UCSD-AML1 (cell line): Measurements from ENCODE around the gene TES.
"Not testable (repeated sequence)": the region's sequence is repeated elsewhere in the genome, so short reads cannot be mapped to it uniquely, and the experiment has no call there.

Experiments
- DNase-seq: peaks from one replicate; lab custom pipeline; 2025; ENCODE audit not compliant: unreplicated experiment; lab: John Stamatoyannopoulos, UW

TES gene

DNA sequence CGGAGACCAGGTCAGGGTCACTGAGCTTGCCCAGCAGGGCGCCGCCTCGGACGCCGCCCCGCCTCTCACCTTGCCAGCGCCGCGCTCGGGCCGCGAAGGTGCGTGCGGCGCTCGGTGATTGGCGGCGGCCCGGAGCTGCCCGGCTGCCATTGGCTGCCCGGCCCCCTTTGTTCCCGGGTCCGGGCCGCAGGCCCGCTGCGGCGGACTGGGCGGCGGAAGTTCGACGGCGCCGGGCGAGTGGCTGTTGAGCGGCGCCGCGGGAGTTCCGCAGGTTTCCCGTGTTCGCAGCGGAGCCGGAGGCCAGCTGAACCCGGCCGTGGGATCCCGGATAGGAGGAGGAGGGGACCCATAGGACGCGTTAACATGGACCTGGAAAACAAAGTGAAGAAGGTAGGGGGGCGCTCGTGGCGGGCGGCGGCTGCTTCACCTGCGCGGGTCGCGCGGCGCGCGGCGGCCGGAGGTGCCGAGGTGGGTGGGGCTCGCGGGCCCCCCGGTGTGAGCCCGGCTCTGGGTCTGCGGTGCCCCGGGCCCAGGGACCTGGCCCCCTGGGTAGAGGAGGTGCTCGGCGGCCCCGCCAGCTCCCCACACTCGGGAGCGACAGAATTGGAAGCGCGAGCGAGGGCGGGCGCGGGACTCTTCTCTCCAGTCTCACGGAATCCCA is at the start of gene TES:
TSS of gene TES (plus strand) at position 195 of the 661 bp plus-strand sequence. CDS start at position 364, 169 bp downstream.
- DNase-seq: peak; percentile 37

- DNase-seq: no peak
Measured at GRCh38 chr7:116161728-116162127, 48.6 kb upstream of the TES start.

DNA sequence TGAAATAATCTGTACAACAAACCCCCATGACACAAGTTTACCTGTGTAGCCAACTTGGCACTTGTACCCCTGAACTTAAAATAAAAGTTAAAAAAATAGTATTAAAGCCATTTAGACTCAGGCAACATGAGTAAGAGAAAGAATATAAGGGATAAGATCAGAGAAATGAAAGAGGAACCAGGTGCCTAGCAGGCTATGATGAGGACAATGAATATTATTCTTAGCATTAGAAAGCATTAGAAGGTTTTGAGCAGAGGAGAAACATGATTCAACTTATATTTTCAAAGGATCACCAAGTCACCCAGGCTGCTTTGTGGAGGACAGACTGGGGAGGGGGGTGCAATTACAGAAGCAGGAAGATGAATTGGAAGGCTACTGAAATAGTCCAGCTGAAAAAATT is 48.1 kb upstream of the TES start:
- no peak for DNase-seq

DNA sequence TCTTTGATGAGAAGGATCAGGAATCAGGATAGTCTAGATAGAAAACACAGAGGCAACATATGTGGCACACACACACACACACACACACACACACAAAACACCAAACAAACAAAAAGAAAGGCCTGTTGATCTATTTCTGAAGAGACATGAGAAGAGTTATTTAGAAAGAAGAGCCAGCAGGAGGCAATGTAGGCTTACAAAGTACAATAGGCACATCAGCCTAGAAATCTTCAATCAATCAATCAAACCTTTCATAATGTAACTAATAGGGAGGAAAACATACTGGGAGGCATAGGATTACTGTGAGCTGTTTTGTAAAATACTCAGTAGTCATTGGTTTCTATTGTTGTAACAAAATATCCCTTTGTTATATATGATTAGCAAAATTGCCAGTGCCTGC is 47.3 kb upstream of the TES start:
- no peak for DNase-seq

DNA sequence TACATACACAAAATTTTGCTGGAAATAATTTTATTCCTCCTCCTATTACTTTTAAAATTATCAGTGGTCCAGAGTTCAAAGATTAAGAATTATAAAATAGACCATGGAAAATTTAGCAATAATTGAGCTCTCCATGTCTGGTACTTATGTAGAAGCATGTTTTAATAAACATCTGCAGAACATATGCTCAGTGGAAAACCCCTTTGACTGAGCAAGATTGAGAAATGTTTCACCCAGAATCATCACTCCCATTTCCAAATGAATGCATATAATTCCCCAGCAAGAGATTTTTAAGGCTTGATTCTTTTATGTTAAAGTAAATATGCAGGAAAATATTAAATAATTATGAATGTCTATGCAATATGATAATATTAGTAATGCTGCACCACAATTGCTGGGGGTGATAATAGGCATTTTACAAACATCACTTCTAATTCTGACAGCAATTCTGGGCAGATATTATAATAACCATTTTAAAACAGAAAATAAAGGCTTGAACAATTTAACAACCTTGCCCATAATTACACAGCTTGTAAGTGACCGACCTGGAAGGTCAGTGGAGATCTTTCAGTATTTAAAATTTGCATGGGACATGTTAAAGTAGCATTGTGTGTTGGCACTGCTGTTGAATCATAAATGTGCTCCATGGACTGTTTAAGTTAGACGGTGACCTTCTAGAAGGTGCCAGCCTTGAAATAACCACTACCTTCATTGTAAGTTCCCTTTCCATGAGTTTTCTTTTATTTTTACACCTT is 45.6 kb upstream of the TES start:
- DNase-seq: no peak

GRCh38 chr7:116165717-116166116 is 44.6 kb upstream of the TES start:
- DNase-seq: no peak

DNA sequence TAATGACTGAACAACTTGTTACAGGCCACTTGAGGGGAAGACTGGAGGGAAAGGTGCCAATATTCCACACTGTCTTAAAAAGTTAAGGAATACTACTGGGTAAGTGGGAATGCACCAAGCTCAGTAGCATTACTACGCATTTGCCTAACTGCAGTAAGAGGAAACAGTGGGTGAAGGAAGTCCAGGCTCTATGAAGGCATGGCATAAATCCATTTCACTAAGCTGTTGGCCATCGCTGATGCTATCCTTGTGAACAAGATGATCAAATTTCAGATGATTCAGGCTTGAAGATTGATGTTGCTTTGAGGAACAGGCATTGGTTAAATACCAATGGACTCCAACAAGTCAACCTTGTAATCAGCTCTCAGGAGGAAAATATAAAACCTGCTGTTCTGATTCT is 44.2 kb upstream of the TES start:
- DNase-seq: no peak

- no peak for DNase-seq
Measured at GRCh38 chr7:116167177-116167576, 43.2 kb upstream of the TES start.

GRCh38 chr7:116169060-116169459 is 41.3 kb upstream of the TES start:
- no peak for DNase-seq

DNA sequence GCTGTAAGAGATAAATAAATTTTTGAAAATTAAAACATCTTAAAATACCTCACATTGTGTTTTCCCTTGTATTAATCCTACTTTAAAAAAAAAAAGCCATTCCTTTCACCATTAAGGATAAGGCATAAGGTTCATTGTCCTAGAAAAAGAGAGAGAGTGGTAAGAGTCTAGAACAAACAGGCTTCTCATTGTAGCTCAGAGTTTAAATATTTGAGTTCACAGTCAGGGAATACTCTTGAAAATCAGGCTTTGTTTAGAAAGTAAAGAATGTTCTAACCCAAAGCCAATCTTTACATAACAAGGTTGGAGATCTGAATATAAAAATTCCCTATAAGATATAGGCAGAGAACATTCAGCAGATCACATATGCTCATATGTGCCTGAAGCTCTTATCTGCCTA is 40.2 kb upstream of the TES start:
- DNase-seq: no peak

GRCh38 chr7:116171094-116171493 is 39.2 kb upstream of the TES start:
- DNase-seq: no peak

- no peak for DNase-seq
Measured at GRCh38 chr7:116172353-116172752, 38.0 kb upstream of the TES start.

- DNase-seq: no peak
Measured at GRCh38 chr7:116173051-116174028, 37.0 kb upstream of the TES start.

DNA sequence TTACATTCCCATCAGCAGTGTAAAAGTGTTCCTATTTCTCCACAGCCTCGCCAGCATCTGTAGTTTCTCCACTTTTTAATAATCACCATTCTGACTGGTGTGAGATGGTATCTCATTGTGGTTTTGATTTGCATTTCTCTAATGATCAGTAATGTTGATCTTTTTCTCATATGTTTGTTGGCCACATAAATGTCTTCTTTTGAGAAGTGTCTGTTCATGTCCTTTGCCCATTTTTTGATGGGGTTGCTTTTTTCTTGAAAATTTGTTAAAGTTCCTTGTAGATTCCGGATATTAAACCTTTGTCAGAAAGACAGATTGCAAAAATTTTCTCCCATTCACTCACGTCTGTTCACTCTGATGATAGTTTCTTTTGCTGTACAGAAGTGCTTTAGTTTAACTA is 35.2 kb upstream of the TES start:
- DNase-seq: not testable (repeated sequence)

DNA sequence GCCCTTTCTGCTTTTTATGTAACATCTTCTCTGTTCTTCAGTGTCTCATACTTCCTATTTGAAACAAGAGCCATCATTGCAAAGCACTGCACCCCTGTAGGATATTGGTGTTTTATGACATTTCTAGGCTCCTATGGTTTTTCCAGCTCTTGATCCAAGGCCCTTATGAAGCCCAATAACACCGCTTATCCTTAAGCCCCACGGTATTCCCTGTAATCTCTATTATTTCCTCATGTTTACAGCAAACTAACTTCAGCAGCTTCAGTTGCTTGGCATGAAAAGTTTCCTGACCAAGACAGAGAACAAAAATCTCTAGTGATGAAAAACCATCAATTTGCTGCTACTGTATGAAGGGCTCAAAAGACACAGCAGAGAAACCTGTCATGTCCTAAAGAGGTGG is 34.1 kb upstream of the TES start:
- DNase-seq: no peak

- DNase-seq: no peak
Measured at GRCh38 chr7:116177009-116177408, 33.3 kb upstream of the TES start.

GRCh38 chr7:116180302-116180701 is 30.0 kb upstream of the TES start:
- DNase-seq: no peak

- no peak for DNase-seq
Measured at GRCh38 chr7:116182023-116182422, 28.3 kb upstream of the TES start.

- DNase-seq: no peak
Measured at GRCh38 chr7:116185450-116185849, 24.9 kb upstream of the TES start.

DNA sequence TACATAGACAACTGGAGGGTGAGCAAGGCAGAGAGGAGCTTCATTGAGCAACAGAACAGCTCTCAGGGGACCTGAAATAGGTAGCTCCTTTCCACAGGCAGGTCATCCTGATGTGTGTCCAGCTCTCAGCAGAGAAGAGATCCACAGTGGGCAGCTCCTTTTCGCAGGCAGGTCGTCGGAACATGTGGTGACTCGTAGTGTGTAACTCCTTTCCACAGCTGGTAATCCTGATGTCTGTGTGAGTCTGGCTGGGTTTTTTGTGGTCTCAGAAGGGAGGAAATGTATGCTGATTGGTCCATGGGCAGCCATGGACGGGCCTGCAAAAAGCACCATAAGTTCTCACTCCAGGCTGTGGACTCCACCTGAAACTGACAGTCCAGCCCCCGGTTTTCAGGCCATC is 24.4 kb upstream of the TES start:
- DNase-seq: no peak

- DNase-seq: no peak
Measured at GRCh38 chr7:116187400-116187799, 22.9 kb upstream of the TES start.
